GM08714 (cell line): ENCODE measurements around the gene HAPLN3.

Source experiments
- H3K4me3 ChIP-seq: fragments of 200-500 bp; sonication (Bioruptor generic); 2 replicates; pipeline ENCODE4 v1.5.1; 2014; ENCODE audit warnings: mild to moderate bottlenecking, low read length, inconsistent platforms
- ZNF274 ChIP-seq: IDR thresholded peaks from 2 replicates; pipeline ENCODE4 v1.6.1; 2012; ENCODE audit warnings: mild to moderate bottlenecking, low read depth, low read length

The HAPLN3 gene

GRCh38 chr15:88872106-88872505 is 23.2 kb downstream of the HAPLN3 start:
- no peak overlapping the region for H3K4me3 ChIP-seq
- no peak for TF ChIP-seq ZNF274

- no peak for TF ChIP-seq ZNF274
- H3K4me3 ChIP-seq = no peak overlapping the region
Measured at GRCh38 chr15:88871313-88871712, 24.0 kb downstream of the HAPLN3 start.

DNA sequence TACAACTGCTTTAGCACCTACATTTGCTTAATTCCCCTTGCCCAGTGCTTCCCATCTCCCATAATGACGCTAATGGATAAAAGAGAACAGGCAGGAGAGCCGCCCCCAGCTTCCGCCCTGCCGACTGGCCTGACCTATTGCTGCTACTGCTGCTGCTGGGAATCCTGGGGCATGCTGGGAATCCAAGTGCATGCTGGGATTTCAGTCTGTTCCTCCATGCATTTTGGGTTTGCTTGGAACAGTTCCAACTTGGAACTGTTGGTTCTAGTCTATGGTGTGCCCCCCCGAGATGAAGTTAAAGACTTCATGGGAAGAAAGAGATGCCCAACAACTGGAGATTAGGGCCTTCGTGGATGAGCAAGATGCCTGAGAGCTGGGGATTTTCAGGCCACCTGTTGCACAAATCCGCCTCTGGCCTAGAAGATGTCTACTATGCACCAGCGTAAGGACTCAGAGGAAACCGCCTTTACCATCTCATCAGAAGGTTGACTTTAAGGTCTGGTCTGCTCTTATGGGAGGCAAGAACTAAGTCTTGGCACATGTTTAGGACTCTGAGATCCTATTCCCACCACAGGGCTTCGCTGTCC is 29.0 kb downstream of the HAPLN3 start:
- H3K4me3 ChIP-seq = no peak overlapping the region
- TF ChIP-seq ZNF274 = no peak

DNA sequence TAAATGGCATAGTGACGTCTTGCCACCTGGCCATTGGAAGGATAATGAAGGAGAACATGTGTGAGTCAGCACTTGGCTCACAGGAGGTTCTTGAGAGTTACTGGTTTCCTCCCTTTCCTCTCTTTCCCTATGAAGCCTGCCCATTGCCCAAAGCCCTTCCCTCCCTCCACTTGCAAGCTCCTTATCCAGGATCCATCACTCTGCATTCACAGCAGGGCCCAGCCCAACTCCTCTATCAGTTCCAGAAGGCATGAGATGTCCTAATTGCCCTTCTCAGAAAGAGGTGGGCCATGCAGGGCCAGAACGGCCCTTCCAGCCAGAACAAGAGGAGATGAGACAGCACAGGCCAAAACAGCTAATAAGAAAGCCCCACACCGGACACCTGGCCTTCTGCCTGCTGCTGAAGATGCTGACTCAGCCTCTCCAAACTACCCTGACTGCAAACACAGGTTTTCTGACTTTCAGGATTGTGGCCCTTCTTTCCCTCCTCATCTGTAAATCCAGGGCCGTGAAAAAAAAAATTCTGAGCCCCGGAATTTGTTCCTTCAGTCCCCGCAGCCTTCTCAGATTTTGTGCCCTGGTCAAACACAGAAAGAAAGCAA is 29.7 kb downstream of the HAPLN3 start:
- no peak overlapping the region for H3K4me3 ChIP-seq
- no peak for TF ChIP-seq ZNF274

DNA sequence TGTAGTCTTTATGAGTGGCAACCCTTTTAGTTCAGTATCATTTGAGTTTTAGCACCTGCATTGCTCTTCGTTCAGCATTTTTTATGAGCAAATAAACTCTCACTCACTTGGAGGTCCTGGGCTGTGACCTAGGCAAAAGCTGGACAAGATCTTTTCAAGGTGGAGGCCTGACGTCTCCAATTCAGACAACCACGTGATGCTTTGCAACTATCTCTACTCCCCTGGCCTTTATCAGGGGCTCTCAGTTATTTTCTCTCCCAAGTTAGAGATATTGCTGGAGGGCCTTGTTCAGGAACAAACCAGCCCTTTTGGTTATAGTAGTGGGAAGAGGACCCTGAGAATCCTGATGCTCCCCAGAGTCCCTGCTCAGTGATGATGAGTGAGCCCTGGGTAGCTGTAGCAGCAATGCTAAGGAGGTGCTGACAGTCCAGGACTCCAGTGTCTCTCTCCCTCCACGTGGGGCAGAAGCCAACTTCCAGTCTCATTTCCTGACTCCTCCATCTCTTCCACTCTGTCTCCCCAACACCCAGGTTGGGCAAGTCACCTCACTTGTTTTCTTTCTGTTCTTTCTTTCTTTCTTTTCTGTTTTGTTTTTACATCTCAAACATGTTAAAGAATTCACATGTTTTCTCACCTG is 30.4 kb downstream of the HAPLN3 start:
- TF ChIP-seq ZNF274 = no peak
- H3K4me3 ChIP-seq = no peak overlapping the region

- TF ChIP-seq ZNF274 = no peak
- H3K4me3 ChIP-seq = no peak overlapping the region
Measured at GRCh38 chr15:88863412-88863811, 31.9 kb downstream of the HAPLN3 start.

DNA sequence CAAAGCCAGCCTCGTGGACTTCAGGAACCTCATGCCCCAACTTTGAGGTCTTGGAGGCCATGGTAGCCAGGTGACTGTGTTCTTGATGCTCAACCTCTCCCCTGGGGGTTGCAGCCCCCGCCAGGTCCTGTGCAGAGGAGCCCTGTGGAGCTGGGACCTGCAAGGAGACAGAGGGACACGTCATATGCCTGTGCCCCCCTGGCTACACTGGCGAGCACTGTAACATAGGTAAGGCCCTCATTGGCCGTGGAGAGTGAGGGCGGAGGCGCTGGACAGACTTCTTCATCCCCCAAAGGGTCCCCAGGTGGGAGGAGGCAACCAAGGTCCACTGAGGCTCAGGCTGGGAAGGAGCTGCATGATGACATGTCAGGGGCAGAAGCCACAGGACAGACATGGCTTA is 35.1 kb downstream of the HAPLN3 start:
- TF ChIP-seq ZNF274 = no peak
- no peak overlapping the region for H3K4me3 ChIP-seq

DNA sequence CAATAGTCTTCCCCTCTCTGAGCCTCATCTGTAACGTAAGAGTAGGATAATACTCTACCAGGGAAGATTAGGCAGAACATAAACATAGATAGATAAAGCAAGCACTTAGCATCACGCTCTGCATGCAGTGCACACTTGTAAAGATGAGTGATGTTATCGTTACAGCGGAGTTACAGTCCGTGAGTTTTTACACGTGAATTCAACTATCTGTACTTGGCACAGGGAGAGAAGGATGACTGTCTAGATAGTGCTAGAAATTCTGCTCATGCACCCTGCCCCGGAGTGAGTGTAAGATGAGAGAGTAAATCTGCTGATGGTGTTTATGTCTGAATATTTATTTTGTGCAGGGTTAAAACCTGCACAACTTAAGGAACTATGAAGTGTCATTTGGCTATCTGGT is 35.8 kb downstream of the HAPLN3 start:
- H3K4me3 ChIP-seq = no peak overlapping the region
- TF ChIP-seq ZNF274 = no peak

DNA sequence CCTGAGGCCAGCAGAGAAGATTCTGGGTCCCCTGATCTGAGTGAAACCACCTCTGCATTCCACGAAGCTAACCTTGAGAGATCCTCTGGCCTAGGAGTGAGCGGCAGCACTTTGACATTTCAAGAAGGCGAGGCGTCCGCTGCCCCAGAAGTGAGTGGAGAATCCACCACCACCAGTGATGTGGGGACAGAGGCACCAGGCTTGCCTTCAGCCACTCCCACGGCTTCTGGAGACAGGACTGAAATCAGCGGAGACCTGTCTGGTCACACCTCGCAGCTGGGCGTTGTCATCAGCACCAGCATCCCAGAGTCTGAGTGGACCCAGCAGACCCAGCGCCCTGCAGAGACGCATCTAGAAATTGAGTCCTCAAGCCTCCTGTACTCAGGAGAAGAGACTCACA is 36.4 kb downstream of the HAPLN3 start:
- TF ChIP-seq ZNF274 = no peak
- no peak overlapping the region for H3K4me3 ChIP-seq

- TF ChIP-seq ZNF274 = no peak
- no peak overlapping the region for H3K4me3 ChIP-seq
Measured at GRCh38 chr15:88852476-88852875, 42.9 kb downstream of the HAPLN3 start.

- no peak overlapping the region for H3K4me3 ChIP-seq
- TF ChIP-seq ZNF274 = no peak
Measured at GRCh38 chr15:88849376-88850072, 45.8 kb downstream of the HAPLN3 start.

DNA sequence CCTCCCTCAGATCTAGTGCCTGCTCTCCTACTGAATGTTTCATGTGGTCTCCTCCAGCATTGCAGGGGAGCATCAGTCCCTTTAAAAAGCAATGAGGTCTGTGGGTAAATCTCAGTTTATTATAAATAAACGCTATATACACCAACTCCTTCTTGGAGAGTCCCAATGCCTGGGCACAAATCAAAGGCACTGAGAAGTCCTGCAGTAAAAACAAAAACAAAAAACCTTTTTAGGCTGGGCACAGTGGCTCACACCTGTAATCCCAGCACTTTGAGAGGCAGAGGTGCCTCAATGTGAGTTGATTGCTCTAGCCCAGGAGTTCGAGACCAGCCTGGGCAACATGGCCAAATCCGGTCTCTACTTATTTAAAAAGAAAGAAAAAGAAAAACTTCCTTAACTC is 47.1 kb downstream of the HAPLN3 start:
- H3K4me3 ChIP-seq = no peak overlapping the region
- TF ChIP-seq ZNF274 = no peak

GRCh38 chr15:88847144-88847543 is 48.2 kb downstream of the HAPLN3 start:
- no peak for TF ChIP-seq ZNF274
- no peak overlapping the region for H3K4me3 ChIP-seq

DNA sequence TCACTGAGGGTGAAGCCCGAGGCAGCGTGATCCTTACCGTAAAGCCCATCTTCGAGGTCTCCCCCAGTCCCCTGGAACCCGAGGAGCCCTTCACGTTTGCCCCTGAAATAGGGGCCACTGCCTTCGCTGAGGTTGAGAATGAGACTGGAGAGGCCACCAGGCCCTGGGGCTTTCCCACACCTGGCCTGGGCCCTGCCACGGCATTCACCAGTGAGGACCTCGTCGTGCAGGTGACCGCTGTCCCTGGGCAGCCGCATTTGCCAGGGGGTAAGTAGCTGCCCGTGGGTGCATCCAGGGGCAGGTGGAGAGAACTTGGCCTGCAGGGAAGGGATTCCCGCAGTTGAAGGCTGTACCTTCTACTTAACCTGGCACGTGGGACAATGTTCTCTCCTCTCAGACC is 49.7 kb downstream of the HAPLN3 start:
- no peak for TF ChIP-seq ZNF274
- no peak overlapping the region for H3K4me3 ChIP-seq
